T-helper 1 cell treated with Interleukin-12 subunit alpha and Interleukin-12 subunit beta and Interleukin-4 antibody, amounts not matched to agents 30 μg/mL and 1 μg/mL, for 36 hours (primary cell): Measurements from ENCODE around the gene CLASP1.
"Not testable (repeated sequence)": the region's sequence is repeated elsewhere in the genome, so short reads cannot be mapped to it uniquely, and the experiment has no call there.

Source experiments
- H3K27ac Mint-ChIP-seq: one replicate; pipeline ENCODE4 v1.8.0; 2021; ENCODE audit warnings: mild to moderate bottlenecking, mixed read lengths
- H3K27me3 Mint-ChIP-seq: one replicate; pipeline ENCODE4 v1.8.0; 2021; ENCODE audit warnings: low read depth, mixed read lengths
- H3K36me3 Mint-ChIP-seq: one replicate; pipeline ENCODE4 v1.8.0; 2021; ENCODE audit warnings: low read depth, mixed read lengths
- H3K4me1 Mint-ChIP-seq: one replicate; pipeline ENCODE4 v1.8.0; 2021; ENCODE audit warnings: low read depth, mixed read lengths
- H3K4me3 Mint-ChIP-seq: one replicate; pipeline ENCODE4 v1.8.0; 2021; ENCODE audit warnings: mild to moderate bottlenecking, moderate library complexity, mixed read lengths
- H3K9me3 Mint-ChIP-seq: one replicate; pipeline ENCODE4 v1.8.0; 2021; ENCODE audit warnings: mixed read lengths

Gene CLASP1

GRCh38 chr2:121336528-121337294 is 312.6 kb downstream of the CLASP1 start:
- Mint-ChIP-seq H3K9me3 (no peaks in the 10 kb centered on the region), H3K4me1 (no peaks in the 10 kb centered on the region), H3K27ac (no peak overlapping the region), H3K27me3 (no peaks in the 10 kb centered on the region), H3K4me3 (no peak overlapping the region), H3K36me3 (peaks cover 10% of the 10 kb centered on the region)

- Mint-ChIP-seq H3K27me3 (no peaks in the 10 kb centered on the region), H3K4me3 (no peak overlapping the region), H3K27ac (no peak overlapping the region), H3K36me3 (peaks cover 7% of the 10 kb centered on the region), H3K4me1 (no peaks in the 10 kb centered on the region), H3K9me3 (no peaks in the 10 kb centered on the region)
Observed at GRCh38 chr2:121335294-121336290, 313.7 kb downstream of the CLASP1 start.

GRCh38 chr2:121334581-121335293 is 314.5 kb downstream of the CLASP1 start:
- H3K9me3 Mint-ChIP-seq, result no peaks in the 10 kb centered on the region
- H3K27ac Mint-ChIP-seq, result no peak overlapping the region
- H3K4me3 Mint-ChIP-seq, result no peak overlapping the region
- peaks cover 1% of the 10 kb centered on the region for H3K36me3 Mint-ChIP-seq
- no peaks in the 10 kb centered on the region for H3K27me3 Mint-ChIP-seq
- no peaks in the 10 kb centered on the region for H3K4me1 Mint-ChIP-seq

- Mint-ChIP-seq H3K4me3 (no peak overlapping the region), H3K27me3 (no peaks in the 10 kb centered on the region), H3K36me3 (no peaks in the 10 kb centered on the region), H3K4me1 (no peaks in the 10 kb centered on the region), H3K9me3 (no peaks in the 10 kb centered on the region), H3K27ac (no peak overlapping the region)
Observed at GRCh38 chr2:121333834-121334558, 315.3 kb downstream of the CLASP1 start.

GRCh38 chr2:121333231-121333630 is 316.0 kb downstream of the CLASP1 start:
- Mint-ChIP-seq H3K9me3 (no peaks in the 10 kb centered on the region), H3K4me3 (no peak overlapping the region), H3K27me3 (no peaks in the 10 kb centered on the region), H3K27ac (no peak overlapping the region), H3K36me3 (no peaks in the 10 kb centered on the region), H3K4me1 (no peaks in the 10 kb centered on the region)

- not testable (repeated sequence) for H3K27me3 Mint-ChIP-seq, H3K4me3 Mint-ChIP-seq, H3K9me3 Mint-ChIP-seq, H3K4me1 Mint-ChIP-seq, H3K27ac Mint-ChIP-seq, H3K36me3 Mint-ChIP-seq
Observed at GRCh38 chr2:121331324-121331723, 317.9 kb downstream of the CLASP1 start.

- Mint-ChIP-seq H3K4me1 (no peaks in the 10 kb centered on the region), H3K9me3 (no peaks in the 10 kb centered on the region), H3K27me3 (no peaks in the 10 kb centered on the region), H3K27ac (no peak overlapping the region), H3K36me3 (no peaks in the 10 kb centered on the region), H3K4me3 (no peak overlapping the region)
Observed at GRCh38 chr2:121330921-121331320, 318.3 kb downstream of the CLASP1 start.

- no peak overlapping the region for H3K27ac Mint-ChIP-seq
- no peak overlapping the region for H3K4me3 Mint-ChIP-seq
- H3K36me3 Mint-ChIP-seq, result no peaks in the 10 kb centered on the region
- H3K27me3 Mint-ChIP-seq, result peaks cover 4% of the 10 kb centered on the region
- no peaks in the 10 kb centered on the region for H3K9me3 Mint-ChIP-seq
- no peaks in the 10 kb centered on the region for H3K4me1 Mint-ChIP-seq
Observed at GRCh38 chr2:121329786-121330185, 319.5 kb downstream of the CLASP1 start.

GRCh38 chr2:121326628-121327027 is 322.6 kb downstream of the CLASP1 start:
- H3K4me1 Mint-ChIP-seq, result no peaks in the 10 kb centered on the region
- H3K27me3 Mint-ChIP-seq, result peaks cover 4% of the 10 kb centered on the region
- no peak overlapping the region for H3K4me3 Mint-ChIP-seq
- H3K36me3 Mint-ChIP-seq, result no peaks in the 10 kb centered on the region
- H3K27ac Mint-ChIP-seq, result no peak overlapping the region
- no peaks in the 10 kb centered on the region for H3K9me3 Mint-ChIP-seq

- Mint-ChIP-seq H3K9me3 (no peaks in the 10 kb centered on the region), H3K36me3 (no peaks in the 10 kb centered on the region), H3K27me3 (peaks cover 4% of the 10 kb centered on the region), H3K4me3 (no peak overlapping the region), H3K27ac (no peak overlapping the region), H3K4me1 (no peaks in the 10 kb centered on the region)
Observed at GRCh38 chr2:121324601-121325000, 324.7 kb downstream of the CLASP1 start.

GRCh38 chr2:121321476-121321875 is 327.8 kb downstream of the CLASP1 start:
- Mint-ChIP-seq H3K9me3 (no peaks in the 10 kb centered on the region), H3K4me1 (no peaks in the 10 kb centered on the region), H3K27me3 (peaks cover 4% of the 10 kb centered on the region), H3K27ac (no peak overlapping the region), H3K4me3 (no peak overlapping the region), H3K36me3 (no peaks in the 10 kb centered on the region)

- H3K27me3 Mint-ChIP-seq, result no peaks in the 10 kb centered on the region
- H3K4me3 Mint-ChIP-seq, result no peak overlapping the region
- H3K27ac Mint-ChIP-seq, result no peak overlapping the region
- H3K9me3 Mint-ChIP-seq, result no peaks in the 10 kb centered on the region
- no peaks in the 10 kb centered on the region for H3K4me1 Mint-ChIP-seq
- H3K36me3 Mint-ChIP-seq, result no peaks in the 10 kb centered on the region
Observed at GRCh38 chr2:121319941-121320340, 329.3 kb downstream of the CLASP1 start.

- Mint-ChIP-seq H3K27me3 (peaks cover 7% of the 10 kb centered on the region), H3K4me1 (no peaks in the 10 kb centered on the region), H3K36me3 (no peaks in the 10 kb centered on the region), H3K27ac (no peak overlapping the region), H3K9me3 (no peaks in the 10 kb centered on the region), H3K4me3 (no peak overlapping the region)
Observed at GRCh38 chr2:121316986-121317385, 332.3 kb downstream of the CLASP1 start.

- H3K27ac Mint-ChIP-seq, H3K36me3 Mint-ChIP-seq, H3K4me3 Mint-ChIP-seq, H3K9me3 Mint-ChIP-seq, H3K4me1 Mint-ChIP-seq: not testable (repeated sequence)
- H3K27me3 Mint-ChIP-seq, result peaks cover 25% of the 10 kb centered on the region
Observed at GRCh38 chr2:121313701-121314100, 335.6 kb downstream of the CLASP1 start.
